CD14-positive monocyte (primary cell): Measurements from ENCODE around the gene ROBO1. TPM values are rescaled to one million over a fixed set of nuclear protein-coding genes. Genes with fewer than 3 reads are reported as not detected.

Experiments
- DNase-seq, 3 donors: peaks; one replicate each; pipeline ENCODE4 v3.0.0-alpha.2; 2011 to 2022
- H2AFZ ChIP-seq: 2 replicates; pipeline ENCODE4 v1.6.0; 2012; ENCODE audit warnings: mild to moderate bottlenecking, low read depth, low read length, inconsistent platforms; ENCODE audit not compliant: insufficient read depth, poor library complexity, severe bottlenecking
- H3K27ac ChIP-seq, 2 donors: 1 replicate in 1 of 2; 2 replicates in 1 of 2; pipeline ENCODE4 v1.5.1; 2012 to 2013; ENCODE audit warnings: low read length in 2 of 2, control low read depth in 1 of 2, inconsistent platforms in 1 of 2, low read depth in 1 of 2, mild to moderate bottlenecking in 1 of 2
- H3K27me3 ChIP-seq, 2 donors: one replicate each; pipeline versions ENCODE4 v1.6.0 to v1.6.1; 2011 to 2013; ENCODE audit warnings: low read length in 2 of 2; ENCODE audit not compliant: control insufficient read depth in 2 of 2, insufficient read depth in 2 of 2
- H3K36me3 ChIP-seq, 2 donors: replicated peaks in 1 of 2; 1 replicate in 1 of 2; 2 replicates in 1 of 2; pipeline versions ENCODE4 v1.5.1 to v1.6.1; 2012 to 2013; ENCODE audit warnings: low read length in 2 of 2, control low read depth in 1 of 2, inconsistent platforms in 1 of 2, mild to moderate bottlenecking in 1 of 2; ENCODE audit not compliant: insufficient read depth in 2 of 2, control insufficient read depth in 1 of 2
- H3K4me1 ChIP-seq, 2 donors: 1 replicate in 1 of 2; 2 replicates in 1 of 2; pipeline versions ENCODE4 v1.5.1 to v1.6.1; 2012 to 2013; ENCODE audit warnings: low read length in 2 of 2, control low read depth in 1 of 2, inconsistent platforms in 1 of 2, mild to moderate bottlenecking in 1 of 2, moderate library complexity in 1 of 2; ENCODE audit not compliant: insufficient read depth in 2 of 2, control insufficient read depth in 1 of 2
- H3K4me2 ChIP-seq: replicated peaks from 2 replicates; pipeline ENCODE3; 2012; ENCODE audit warnings: low read length, moderate library complexity, mild to moderate bottlenecking; ENCODE audit not compliant: poor library complexity, severe bottlenecking; ENCODE audit errors: extremely low read depth
- H3K4me3 ChIP-seq, 3 experiments: fragments of 200-600 bp in 1 of 3; sonication (generic) in 1 of 3; replicated peaks in 1 of 3; 1 replicate in 2 of 3; 2 replicates in 1 of 3; pipeline ENCODE4 v1.5.1; 2011 to 2013; ENCODE audit warnings: low read length in 3 of 3, mild to moderate bottlenecking in 3 of 3, control low read depth in 2 of 3, low read depth in 2 of 3, inconsistent platforms in 1 of 3, moderate library complexity in 1 of 3
- H3K79me2 ChIP-seq: 2 replicates; pipeline ENCODE4 v1.6.0; 2012; ENCODE audit warnings: mild to moderate bottlenecking, control low read depth, inconsistent platforms, low read length, moderate library complexity; ENCODE audit not compliant: insufficient read depth
- H3K9ac ChIP-seq: 2 replicates; pipeline ENCODE4 v1.6.0; 2017; ENCODE audit warnings: low read length, mild to moderate bottlenecking; ENCODE audit not compliant: insufficient read depth, poor library complexity, severe bottlenecking
- H3K9me3 ChIP-seq, 2 donors: replicated peaks in 1 of 2; 1 replicate in 1 of 2; 2 replicates in 1 of 2; pipeline versions ENCODE4 v1.5.1 to v1.6.1; 2012 to 2013; ENCODE audit warnings: low read length in 2 of 2, control low read depth in 1 of 2; ENCODE audit not compliant: control insufficient read depth in 1 of 2, insufficient read depth in 1 of 2
- H4K20me1 ChIP-seq: 2 replicates; pipeline ENCODE4 v1.6.0; 2012; ENCODE audit warnings: mild to moderate bottlenecking, low read length, control low read depth, moderate library complexity; ENCODE audit not compliant: insufficient read depth
- H3K27ac Mint-ChIP-seq, 7 donors: one replicate each; pipeline ENCODE4 v1.8.0; 2020; ENCODE audit warnings: mild to moderate bottlenecking in 7 of 7, mixed read lengths in 7 of 7, moderate library complexity in 6 of 7, inconsistent platforms in 2 of 7
- H3K27me3 Mint-ChIP-seq, 3 donors: one replicate each; pipeline ENCODE4 v1.8.0; 2021 to 2022; ENCODE audit warnings: low read depth in 3 of 3, mild to moderate bottlenecking in 3 of 3, mixed read lengths in 3 of 3, moderate library complexity in 3 of 3, inconsistent platforms in 1 of 3
- H3K36me3 Mint-ChIP-seq, 2 donors: one replicate each; pipeline ENCODE4 v1.8.0; 2020; ENCODE audit warnings: mixed read lengths in 2 of 2, inconsistent platforms in 1 of 2, mild to moderate bottlenecking in 1 of 2
- H3K4me1 Mint-ChIP-seq: one replicate; pipeline ENCODE4 v1.8.0; 2020; ENCODE audit warnings: mild to moderate bottlenecking, mixed read lengths
- H3K4me3 Mint-ChIP-seq, 2 donors: one replicate each; pipeline ENCODE4 v1.8.0; 2020; ENCODE audit warnings: mild to moderate bottlenecking in 2 of 2, mixed read lengths in 2 of 2, moderate library complexity in 1 of 2
- H3K9me3 Mint-ChIP-seq, 7 donors: one replicate each; pipeline ENCODE4 v1.8.0; 2020 to 2022; ENCODE audit warnings: mixed read lengths in 7 of 7, mild to moderate bottlenecking in 6 of 7, moderate library complexity in 6 of 7, inconsistent platforms in 2 of 7
- WGBS: methylation state at CpG from one replicate; pipeline ENCODE4 v1.1.5; 2013; ENCODE audit warnings: missing lambda C conversion rate; ENCODE audit not compliant: insufficient coverage; 5-methylcytosine and 5-hydroxymethylcytosine counted together
- intact Hi-C, 2 donors: fragments of 100-400 bp; cut with micrococcal nuclease; formaldehyde crosslinking; loops; one replicate each; pipeline versions ENCODE4 v1.15.0 to v1.15.1; 2023
- polyA plus RNA-seq, 3 donors: library from polyadenylated mRNA; depleted of rRNA in 1 of 3; unstranded in 2 of 3; stranded (reverse) in 1 of 3; fragments of 300-500 nt in 2 of 3; fragments of >200 nt in 1 of 3; fragmentation: Illumina TruSeq in 2 of 3; gene quantifications; 1 replicate in 2 of 3; 2 replicates in 1 of 3; pipeline ENCODE4 v1.2.3, GENCODE V29; 2012 to 2021
- TF ChIP-seq, protein P1 (sequence below): fragments of 200-600 bp; IDR thresholded peaks from one replicate; pipeline ENCODE4 v1.8.0; 2022; ENCODE audit warnings: antibody characterized with exemption, mild to moderate bottlenecking

ROBO1 gene
- polyA plus RNA-seq, 3 donors, result 0.09 to 0.10 TPM; not detected in 1

DNA sequence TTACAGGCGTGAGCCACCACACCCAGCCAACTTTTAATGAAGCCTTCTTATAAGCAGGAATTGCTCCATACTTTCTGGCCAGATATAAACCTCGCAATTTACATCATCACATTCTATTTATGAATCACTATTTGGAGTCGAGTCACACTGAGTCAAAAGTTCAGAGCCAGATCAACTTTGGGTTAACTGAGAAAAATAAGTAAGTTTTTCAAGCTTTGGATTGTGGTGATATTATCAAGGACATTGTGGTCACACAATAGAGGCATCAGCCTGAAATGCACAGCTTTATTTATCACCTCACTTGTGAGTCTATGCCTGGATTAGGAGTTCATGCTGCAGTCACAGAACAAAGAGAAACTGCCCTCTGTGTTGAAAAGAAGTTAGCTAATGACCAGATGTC, 1163.5 kb downstream of the ROBO1 start:
- Histone ChIP-seq H3K9me3 (no peaks in the 10 kb centered on the region), H3K4me2 (no peak overlapping the region), H3K79me2 (no peaks in the 10 kb centered on the region), H3K27me3 (no peaks in the 10 kb centered on the region), H2AFZ (no peak overlapping the region), H4K20me1 (no peaks in the 10 kb centered on the region), H3K9ac (no peak overlapping the region), H3K27ac (no peak overlapping the region), H3K4me3 (no peak overlapping the region), H3K4me1 (no peaks in the 10 kb centered on the region), H3K36me3 (no peaks in the 10 kb centered on the region)
- no CpG with 5 or more reads among the region's 3 CpGs for WGBS
- H3K27ac Mint-ChIP-seq, result no peak overlapping the region
- TF ChIP-seq, protein P1, sequence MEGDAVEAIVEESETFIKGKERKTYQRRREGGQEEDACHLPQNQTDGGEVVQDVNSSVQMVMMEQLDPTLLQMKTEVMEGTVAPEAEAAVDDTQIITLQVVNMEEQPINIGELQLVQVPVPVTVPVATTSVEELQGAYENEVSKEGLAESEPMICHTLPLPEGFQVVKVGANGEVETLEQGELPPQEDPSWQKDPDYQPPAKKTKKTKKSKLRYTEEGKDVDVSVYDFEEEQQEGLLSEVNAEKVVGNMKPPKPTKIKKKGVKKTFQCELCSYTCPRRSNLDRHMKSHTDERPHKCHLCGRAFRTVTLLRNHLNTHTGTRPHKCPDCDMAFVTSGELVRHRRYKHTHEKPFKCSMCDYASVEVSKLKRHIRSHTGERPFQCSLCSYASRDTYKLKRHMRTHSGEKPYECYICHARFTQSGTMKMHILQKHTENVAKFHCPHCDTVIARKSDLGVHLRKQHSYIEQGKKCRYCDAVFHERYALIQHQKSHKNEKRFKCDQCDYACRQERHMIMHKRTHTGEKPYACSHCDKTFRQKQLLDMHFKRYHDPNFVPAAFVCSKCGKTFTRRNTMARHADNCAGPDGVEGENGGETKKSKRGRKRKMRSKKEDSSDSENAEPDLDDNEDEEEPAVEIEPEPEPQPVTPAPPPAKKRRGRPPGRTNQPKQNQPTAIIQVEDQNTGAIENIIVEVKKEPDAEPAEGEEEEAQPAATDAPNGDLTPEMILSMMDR, result no peak
- H3K9me3 Mint-ChIP-seq, result peaks cover 0 to 7% (median 1%) of the 10 kb centered on the region in 7 donors
- no peaks in the 10 kb centered on the region for H3K36me3 Mint-ChIP-seq
- intact Hi-C loops, result no loop called here
- no peak for DNase-seq
- no peaks in the 10 kb centered on the region for H3K4me1 Mint-ChIP-seq
- no peaks in the 10 kb centered on the region for H3K27me3 Mint-ChIP-seq
- H3K4me3 Mint-ChIP-seq, result no peak overlapping the region

DNA sequence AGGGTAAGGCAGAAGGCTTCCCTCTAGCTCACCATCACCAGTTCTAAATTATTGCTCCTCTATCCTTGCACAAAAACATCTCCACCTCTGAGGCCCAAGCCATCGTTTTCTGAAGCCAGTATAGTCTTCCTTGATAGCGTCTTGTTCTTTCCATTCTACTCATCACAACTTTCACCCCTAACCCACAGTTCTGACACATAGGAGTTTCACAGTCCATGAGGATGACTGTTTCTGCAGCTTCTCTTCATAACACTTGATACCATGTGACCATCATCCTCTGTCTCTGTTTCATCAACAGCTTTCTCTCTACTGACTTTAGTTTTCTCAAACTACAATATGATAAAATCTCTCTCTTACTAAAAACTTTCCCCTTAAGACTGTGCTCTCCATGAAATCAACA, 1166.5 kb downstream of the ROBO1 start:
- Histone ChIP-seq H2AFZ (no peak overlapping the region), H3K4me2 (no peak overlapping the region), H3K9ac (no peak overlapping the region), H3K4me1 (no peaks in the 10 kb centered on the region), H3K79me2 (no peaks in the 10 kb centered on the region), H3K36me3 (no peaks in the 10 kb centered on the region), H4K20me1 (no peaks in the 10 kb centered on the region), H3K27me3 (no peaks in the 10 kb centered on the region), H3K9me3 (no peaks in the 10 kb centered on the region), H3K4me3 (no peak overlapping the region), H3K27ac (no peak overlapping the region)
- TF ChIP-seq, protein P1, result no peak
- intact Hi-C loops, result no loop called here
- Mint-ChIP-seq H3K4me3 (no peak overlapping the region), H3K27ac (no peak overlapping the region), H3K9me3 (peaks cover 0 to 2% (median 0%) of the 10 kb centered on the region in 7 donors), H3K36me3 (no peaks in the 10 kb centered on the region), H3K4me1 (no peaks in the 10 kb centered on the region), H3K27me3 (no peaks in the 10 kb centered on the region)
- DNase-seq, result no peak
- 89% methylated on average over 2 of the region's 2 CpGs for WGBS
